HG02852 (cell line): ENCODE data around the gene DTL.

ENCODE experiments used
- ATAC-seq: cut with Tn5 transposase; IDR thresholded peaks from one replicate; pipeline ENCODE4 v1.9.1; 2021; ENCODE audit warnings: mild to moderate bottlenecking, moderate library complexity; ENCODE audit not compliant: unreplicated experiment

Gene DTL

GRCh38 chr1:212121779-212122178 lies 86.2 kb downstream of the DTL start:
- no peak for ATAC-seq

DNA sequence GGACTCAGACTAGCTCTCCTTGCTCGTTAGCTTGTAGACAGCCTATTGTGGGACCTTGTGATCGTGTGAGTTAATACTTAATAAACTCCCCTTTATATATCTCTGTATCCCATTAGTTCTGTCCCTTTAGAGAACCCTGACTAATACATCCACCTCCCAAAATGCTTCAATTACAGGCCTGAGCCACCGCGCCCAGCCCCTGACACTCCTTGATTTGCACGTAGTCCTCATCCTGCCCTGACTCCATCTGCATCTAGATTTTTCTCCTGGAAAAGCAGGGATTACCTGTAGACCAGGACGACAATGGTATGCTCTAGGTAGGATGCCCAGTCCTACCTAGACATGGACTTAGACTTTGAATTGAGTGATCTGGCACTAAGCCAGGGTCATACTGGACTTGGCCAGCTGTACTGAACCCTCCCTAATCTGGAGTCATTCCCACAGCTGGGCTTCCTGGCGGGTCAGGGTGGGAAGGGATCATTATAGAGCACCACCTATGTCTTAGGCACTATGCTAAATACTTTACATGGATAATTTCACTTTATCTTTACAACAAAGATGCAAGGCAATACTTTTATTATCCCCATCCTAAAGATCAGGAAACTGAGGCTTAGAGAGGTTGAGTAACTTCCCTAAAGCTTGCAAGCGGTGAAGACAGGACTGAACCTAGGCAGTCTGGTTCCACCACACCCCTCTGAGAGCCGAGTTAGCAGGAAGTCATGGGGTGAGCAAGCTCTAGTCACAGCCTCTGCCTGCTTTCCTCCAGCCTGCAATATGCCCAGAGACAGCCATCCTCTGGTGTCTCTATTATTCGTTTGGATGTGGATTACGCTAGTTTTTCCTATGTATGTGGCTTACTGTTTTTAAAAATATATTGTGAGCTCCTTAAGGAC lies 89.4 kb downstream of the DTL start:
- no peak for ATAC-seq

GRCh38 chr1:212125654-212126053 lies 90.1 kb downstream of the DTL start:
- ATAC-seq = no peak

DNA sequence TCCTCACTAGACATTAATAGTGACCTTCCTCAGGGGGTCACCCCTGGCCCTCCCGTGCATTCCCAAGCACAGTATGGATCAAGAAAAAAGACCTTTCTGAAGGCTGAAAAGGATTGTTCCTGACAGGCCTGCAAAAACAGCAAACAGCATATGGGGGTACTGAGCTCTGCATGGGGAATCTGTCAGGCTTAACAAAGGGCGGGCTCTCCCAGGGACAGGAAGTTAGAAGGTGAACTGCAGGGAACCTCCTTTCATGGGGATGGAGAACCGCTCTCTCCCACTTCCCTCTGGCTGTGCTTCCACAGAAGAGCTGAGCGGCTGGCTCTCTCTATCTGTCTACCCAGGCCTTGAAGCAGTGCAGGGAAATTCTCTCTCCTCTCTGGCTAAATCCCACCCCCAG lies 91.7 kb downstream of the DTL start:
- ATAC-seq = no peak

- ATAC-seq = no peak
These were observed 94.2 kb downstream of the DTL start for GRCh38 chr1:212129781-212130180.

- no peak for ATAC-seq
These were observed 96.5 kb downstream of the DTL start for GRCh38 chr1:212132025-212132424.

GRCh38 chr1:212133319-212133718 lies 97.8 kb downstream of the DTL start:
- ATAC-seq = no peak

GRCh38 chr1:212135166-212135565 lies 99.6 kb downstream of the DTL start:
- ATAC-seq = no peak

GRCh38 chr1:212137854-212138253 lies 102.3 kb downstream of the DTL start:
- no peak for ATAC-seq

- ATAC-seq = no peak
These were observed 102.9 kb downstream of the DTL start for GRCh38 chr1:212138457-212138856.

DNA sequence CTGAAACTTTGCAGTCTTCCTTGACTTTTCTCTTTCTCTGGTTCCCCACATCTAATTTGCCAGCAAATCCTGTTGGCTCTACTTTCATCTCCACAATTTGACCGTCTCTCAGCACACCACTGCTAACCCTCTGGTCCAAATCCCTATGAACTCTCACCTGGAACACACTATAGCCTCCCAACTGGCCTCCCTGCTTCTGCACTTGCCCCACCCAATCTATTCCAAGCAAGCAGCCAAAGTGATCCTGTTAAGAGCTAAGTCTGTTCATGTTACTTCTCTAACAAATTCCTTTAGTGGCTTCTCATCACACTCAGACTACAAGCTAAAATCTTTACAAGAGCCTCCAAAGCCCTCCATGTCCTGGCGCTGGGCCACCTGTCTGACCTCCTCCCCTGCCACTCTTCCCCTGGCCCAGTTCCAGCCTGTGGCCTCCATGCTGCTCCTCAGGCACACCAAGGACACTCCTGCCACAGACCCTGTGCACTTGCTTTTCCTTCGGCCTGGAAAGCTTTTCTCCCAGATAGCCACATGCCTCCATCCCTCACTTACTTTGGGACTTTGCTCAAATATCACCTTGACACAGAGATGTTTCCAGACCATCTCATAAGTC lies 104.1 kb downstream of the DTL start:
- no peak for ATAC-seq

- ATAC-seq = no peak
These were observed 105.9 kb downstream of the DTL start for GRCh38 chr1:212141404-212141803.

DNA sequence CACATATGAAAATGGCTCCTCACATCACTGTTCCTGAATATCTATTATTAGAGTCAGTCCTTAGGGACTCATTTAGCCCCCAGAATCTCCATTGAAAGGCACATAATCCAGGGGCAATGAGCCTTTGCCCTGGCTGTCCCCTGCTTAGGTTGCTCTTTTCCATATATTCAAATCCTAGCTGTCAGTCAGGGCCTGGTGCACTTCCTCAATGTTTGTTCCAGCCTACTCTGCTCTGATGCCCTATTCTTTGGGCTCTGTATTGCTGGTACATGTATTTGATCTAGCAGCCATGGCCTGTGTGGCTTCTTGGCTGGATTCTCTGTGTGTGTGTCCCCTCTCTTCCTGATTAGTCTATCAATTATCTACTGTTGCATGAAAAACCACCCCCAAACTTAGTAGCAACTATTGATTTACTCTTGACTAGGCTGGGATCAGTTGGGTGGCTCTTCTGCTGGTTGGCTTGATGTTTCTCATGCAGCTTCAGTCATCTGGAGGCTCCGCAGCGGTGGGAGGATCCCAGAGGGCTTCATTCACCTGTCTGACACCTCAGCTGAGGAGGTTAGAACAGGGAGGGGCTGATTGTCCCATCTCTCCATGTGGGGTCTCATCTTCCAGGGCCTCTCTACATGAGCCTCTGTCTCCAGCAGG lies 107.5 kb downstream of the DTL start:
- ATAC-seq = no peak

GRCh38 chr1:212147581-212148033 lies 112.1 kb downstream of the DTL start:
- no peak for ATAC-seq

- ATAC-seq = no peak
These were observed 114.0 kb downstream of the DTL start for GRCh38 chr1:212149566-212149965.

GRCh38 chr1:212152308-212152693 lies 116.8 kb downstream of the DTL start:
- ATAC-seq = no peak

- ATAC-seq = no peak
These were observed 117.3 kb downstream of the DTL start for GRCh38 chr1:212152869-212153268.

DNA sequence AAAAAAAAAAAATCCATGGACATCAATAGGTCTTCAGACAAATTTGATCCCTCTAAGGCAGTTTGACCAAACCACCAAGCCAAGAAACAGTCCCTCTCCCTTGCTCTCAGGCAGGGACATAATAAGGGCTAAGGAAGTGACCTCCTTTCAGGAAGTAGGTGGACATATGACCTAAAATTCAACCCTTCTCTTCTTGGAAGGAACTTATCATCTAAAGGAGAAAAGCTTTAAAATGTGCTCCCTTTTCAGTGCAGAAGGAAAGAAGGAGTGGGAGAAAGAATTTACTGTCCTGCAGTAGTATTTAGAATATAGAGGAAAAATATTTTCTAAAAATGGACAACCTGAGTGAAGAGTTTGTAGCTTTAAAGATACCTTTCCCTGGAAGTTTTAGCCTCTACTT lies 118.1 kb downstream of the DTL start:
- ATAC-seq = no peak
